NCI-H1092 treated with DMSO at 0.1 percent for 48 hours (cell line): ENCODE measurements around the gene IDI1.
"Not testable (repeated sequence)": the region's sequence is repeated elsewhere in the genome, so short reads cannot be mapped to it uniquely, and the experiment has no call there.

Experiments
- DNase-seq: peaks from one replicate; lab custom pipeline; 2025; lab: John Stamatoyannopoulos, UW

Gene IDI1

GRCh38 chr10:1034758-1035157 is 14.2 kb downstream of the IDI1 start:
- no peak for DNase-seq

GRCh38 chr10:1033601-1034000 is 15.3 kb downstream of the IDI1 start:
- no peak for DNase-seq

- no peak for DNase-seq
These were observed 19.1 kb downstream of the IDI1 start for GRCh38 chr10:1029838-1030237.

GRCh38 chr10:1026578-1026977 is 22.3 kb downstream of the IDI1 start:
- no peak for DNase-seq

- DNase-seq: no peak
These were observed 23.2 kb downstream of the IDI1 start, which contains the start of gene IDI2 for GRCh38 chr10:1025683-1026082. Gene IDI2, minus strand, starts transcription at chr10:1025859. Its CDS starts 1,136 bp downstream, at chr10:1024723.

- DNase-seq: no peak
These were observed 24.8 kb downstream of the IDI1 start for GRCh38 chr10:1024103-1024502.

GRCh38 chr10:1022413-1022812 is 26.5 kb downstream of the IDI1 start:
- DNase-seq: no peak

GRCh38 chr10:1020958-1021357 is 28.0 kb downstream of the IDI1 start:
- no peak for DNase-seq

GRCh38 chr10:1020460-1020859 is 28.5 kb downstream of the IDI1 start:
- DNase-seq: no peak

GRCh38 chr10:1019362-1019761 is 29.6 kb downstream of the IDI1 start:
- no peak for DNase-seq

GRCh38 chr10:1015688-1016087 is 33.2 kb downstream of the IDI1 start:
- DNase-seq: no peak

- DNase-seq: no peak
These were observed 37.2 kb downstream of the IDI1 start for GRCh38 chr10:1011696-1012095.

GRCh38 chr10:1010703-1011102 is 38.2 kb downstream of the IDI1 start:
- DNase-seq: no peak

GRCh38 chr10:1009947-1010346 is 39.0 kb downstream of the IDI1 start:
- DNase-seq: not testable (repeated sequence)

GRCh38 chr10:1009071-1009494 is 39.8 kb downstream of the IDI1 start:
- DNase-seq: no peak

- no peak for DNase-seq
These were observed 41.3 kb downstream of the IDI1 start for GRCh38 chr10:1007583-1007982.

- DNase-seq: no peak
These were observed 42.3 kb downstream of the IDI1 start for GRCh38 chr10:1006573-1006972.

GRCh38 chr10:1003884-1004670 is 44.8 kb downstream of the IDI1 start:
- DNase-seq: no peak

- no peak for DNase-seq
These were observed 46.4 kb downstream of the IDI1 start for GRCh38 chr10:1002425-1003006.

GRCh38 chr10:997266-998022 is 51.5 kb downstream of the IDI1 start:
- no peak for DNase-seq

GRCh38 chr10:996031-996430 is 52.9 kb downstream of the IDI1 start:
- DNase-seq: no peak

- no peak for DNase-seq
These were observed 53.4 kb downstream of the IDI1 start for GRCh38 chr10:995559-995926.
